GM23338 (cell line): ENCODE results near the gene LRP1B.

Experiments
- CREB1 ChIP-seq: fragments of 250-450 bp; sonication (Bioruptor Pico); IDR thresholded peaks from 2 replicates; pipeline ENCODE4 v1.5.0; 2020; ENCODE audit warnings: low read depth, mild to moderate bottlenecking, moderate library complexity
- EZH2 ChIP-seq: fragments of 200-600 bp; sonication (generic); IDR thresholded peaks from one replicate; pipeline ENCODE4 v1.8.0; 2017; ENCODE audit warnings: antibody characterized with exemption, mild to moderate bottlenecking, low read depth; ENCODE audit not compliant: unreplicated experiment
- EZH2phosphoT487 ChIP-seq: fragments of 200-600 bp; sonication (generic); IDR thresholded peaks from one replicate; pipeline ENCODE4 v1.8.1; 2018; ENCODE audit warnings: antibody characterized with exemption; ENCODE audit not compliant: unreplicated experiment
- JUNB ChIP-seq: IDR thresholded peaks from one replicate; pipeline ENCODE4 v1.6.1; 2016; ENCODE audit warnings: antibody characterized with exemption; ENCODE audit not compliant: unreplicated experiment
- POLR2AphosphoS5 ChIP-seq: IDR thresholded peaks from 2 replicates; pipeline ENCODE4 v1.6.1; 2016; ENCODE audit warnings: antibody characterized with exemption, low read depth
- TF ChIP-seq, protein P1 (sequence below), 2 experiments: fragments of 200-600 bp in 1 of 2; sonication (generic) in 1 of 2; conservative IDR thresholded peaks; 2 replicates each; pipeline versions ENCODE4 v1.5.1 to v1.6.1; 2016 to 2017; ENCODE audit warnings: antibody characterized with exemption in 2 of 2, low read depth in 2 of 2, mild to moderate bottlenecking in 2 of 2, moderate library complexity in 1 of 2

DNA sequence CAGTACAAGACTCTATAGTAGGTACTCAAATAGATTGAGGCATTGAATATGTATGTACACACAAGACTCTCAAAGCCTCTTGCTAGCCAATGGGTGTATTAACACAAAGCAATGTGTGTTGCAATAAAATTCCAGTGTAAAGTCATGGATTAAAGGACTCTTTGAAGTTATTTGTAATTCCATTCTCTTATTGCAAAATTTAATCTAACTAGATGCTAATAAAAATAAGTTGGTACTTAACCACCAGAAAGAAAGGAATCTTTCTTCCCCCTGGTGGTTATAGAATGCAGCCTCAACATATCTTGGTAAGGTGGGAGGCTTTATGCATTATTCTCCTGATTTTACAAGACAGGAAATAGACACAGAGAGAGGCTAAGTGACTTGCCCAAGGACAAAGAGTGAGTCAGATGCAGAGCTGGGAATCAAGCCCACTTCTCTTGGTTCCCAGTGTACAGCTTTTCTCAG lies 18.0 kb downstream of the LRP1B start:
- TF ChIP-seq EZH2 (no peak), JUNB (no peak), EZH2phosphoT487 (no peak), POLR2AphosphoS5 (no peak), CREB1 (CRISPR knock-in tag) (no peak)
- TF ChIP-seq, protein P1, sequence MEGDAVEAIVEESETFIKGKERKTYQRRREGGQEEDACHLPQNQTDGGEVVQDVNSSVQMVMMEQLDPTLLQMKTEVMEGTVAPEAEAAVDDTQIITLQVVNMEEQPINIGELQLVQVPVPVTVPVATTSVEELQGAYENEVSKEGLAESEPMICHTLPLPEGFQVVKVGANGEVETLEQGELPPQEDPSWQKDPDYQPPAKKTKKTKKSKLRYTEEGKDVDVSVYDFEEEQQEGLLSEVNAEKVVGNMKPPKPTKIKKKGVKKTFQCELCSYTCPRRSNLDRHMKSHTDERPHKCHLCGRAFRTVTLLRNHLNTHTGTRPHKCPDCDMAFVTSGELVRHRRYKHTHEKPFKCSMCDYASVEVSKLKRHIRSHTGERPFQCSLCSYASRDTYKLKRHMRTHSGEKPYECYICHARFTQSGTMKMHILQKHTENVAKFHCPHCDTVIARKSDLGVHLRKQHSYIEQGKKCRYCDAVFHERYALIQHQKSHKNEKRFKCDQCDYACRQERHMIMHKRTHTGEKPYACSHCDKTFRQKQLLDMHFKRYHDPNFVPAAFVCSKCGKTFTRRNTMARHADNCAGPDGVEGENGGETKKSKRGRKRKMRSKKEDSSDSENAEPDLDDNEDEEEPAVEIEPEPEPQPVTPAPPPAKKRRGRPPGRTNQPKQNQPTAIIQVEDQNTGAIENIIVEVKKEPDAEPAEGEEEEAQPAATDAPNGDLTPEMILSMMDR (conservative IDR thresholded peaks at IDR 0.05; ENCODE audit: low read depth in 2 of 2): peak in 1 of 2 experiments; percentile 39; a peak in 2 of 4 replicates
